ENCODE data around the gene RALGAPA2. TPM values are rescaled to one million over a fixed set of nuclear protein-coding genes. Genes with fewer than 3 reads are reported as not detected.

RALGAPA2 gene
- total RNA-seq, 1 donor = 6.2 TPM

DNA sequence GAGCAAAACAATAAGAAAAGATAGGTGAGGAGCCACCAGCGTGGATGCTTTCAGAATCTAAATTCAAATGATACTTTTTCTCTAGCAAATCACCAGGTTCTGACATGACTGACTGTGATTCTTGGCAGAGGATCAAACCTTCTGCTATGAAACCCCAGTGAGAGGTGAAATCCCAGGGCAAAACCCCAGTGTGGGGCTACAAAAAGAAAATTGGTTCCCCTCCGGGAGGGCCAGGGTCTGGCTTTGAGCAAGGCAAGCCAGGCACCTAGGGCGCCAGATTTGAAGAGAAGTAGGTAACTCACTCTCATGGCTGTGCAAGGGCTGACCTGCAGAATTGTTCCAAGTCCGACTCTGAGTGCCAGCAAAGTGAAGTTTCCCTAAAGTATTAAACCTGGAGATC is 20.2 kb upstream of the RALGAPA2 start:
- TF ChIP-seq, protein P1, sequence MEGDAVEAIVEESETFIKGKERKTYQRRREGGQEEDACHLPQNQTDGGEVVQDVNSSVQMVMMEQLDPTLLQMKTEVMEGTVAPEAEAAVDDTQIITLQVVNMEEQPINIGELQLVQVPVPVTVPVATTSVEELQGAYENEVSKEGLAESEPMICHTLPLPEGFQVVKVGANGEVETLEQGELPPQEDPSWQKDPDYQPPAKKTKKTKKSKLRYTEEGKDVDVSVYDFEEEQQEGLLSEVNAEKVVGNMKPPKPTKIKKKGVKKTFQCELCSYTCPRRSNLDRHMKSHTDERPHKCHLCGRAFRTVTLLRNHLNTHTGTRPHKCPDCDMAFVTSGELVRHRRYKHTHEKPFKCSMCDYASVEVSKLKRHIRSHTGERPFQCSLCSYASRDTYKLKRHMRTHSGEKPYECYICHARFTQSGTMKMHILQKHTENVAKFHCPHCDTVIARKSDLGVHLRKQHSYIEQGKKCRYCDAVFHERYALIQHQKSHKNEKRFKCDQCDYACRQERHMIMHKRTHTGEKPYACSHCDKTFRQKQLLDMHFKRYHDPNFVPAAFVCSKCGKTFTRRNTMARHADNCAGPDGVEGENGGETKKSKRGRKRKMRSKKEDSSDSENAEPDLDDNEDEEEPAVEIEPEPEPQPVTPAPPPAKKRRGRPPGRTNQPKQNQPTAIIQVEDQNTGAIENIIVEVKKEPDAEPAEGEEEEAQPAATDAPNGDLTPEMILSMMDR (IDR thresholded peaks at IDR 0.05; ENCODE audit: extremely low read depth, low read depth, low read length) = no peak
- H4K20me1 ChIP-seq (ENCODE audit: insufficient read depth, low read length) = no peaks in the 10 kb centered on the region
- no peak overlapping the region for H3K4me2 ChIP-seq (ENCODE audit: insufficient read depth, low read length)
- H3K36me3 ChIP-seq (ENCODE audit: insufficient read depth, low read length) = no peaks in the 10 kb centered on the region
- peaks cover 3% of the 10 kb centered on the region for H3K4me1 ChIP-seq (ENCODE audit: insufficient read depth, low read length)
- no peak overlapping the region for H3K4me3 ChIP-seq (ENCODE audit: insufficient read depth, low read length)
- no peak for DNase-seq (ENCODE audit: insufficient read length, low spot score, missing footprints)
- no peaks in the 10 kb centered on the region for H3K79me2 ChIP-seq (ENCODE audit: insufficient read depth, low read length)
- H2AFZ ChIP-seq (ENCODE audit: low read length) = no peak overlapping the region
- no peak overlapping the region for H3K27ac ChIP-seq (ENCODE audit: low read depth, low read length)
- H3K9me3 ChIP-seq (ENCODE audit: low read depth, low read length) = no peaks in the 10 kb centered on the region
- H3K27me3 ChIP-seq (ENCODE audit: insufficient read depth, low read length) = no peaks in the 10 kb centered on the region

DNA sequence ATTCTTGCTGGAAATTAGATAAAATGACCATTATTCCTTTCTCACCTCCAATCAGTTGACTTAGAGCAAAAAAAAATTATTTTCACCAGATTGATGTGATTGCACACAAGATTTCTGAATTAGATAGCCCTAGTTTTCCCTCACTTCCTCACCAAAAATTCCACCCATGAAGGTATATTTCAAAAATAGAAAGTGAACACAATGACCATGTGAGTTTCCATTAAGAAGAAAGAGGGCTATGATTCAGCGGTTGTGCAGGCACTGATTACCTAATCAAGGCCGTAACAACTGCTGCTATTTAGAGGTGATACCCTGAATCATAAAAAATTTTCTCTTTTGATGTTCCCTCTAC is 19.5 kb upstream of the RALGAPA2 start:
- Histone ChIP-seq H2AFZ (ENCODE audit: low read length) (no peak overlapping the region), H3K4me3 (ENCODE audit: insufficient read depth, low read length) (no peak overlapping the region), H3K9me3 (ENCODE audit: low read depth, low read length) (no peaks in the 10 kb centered on the region), H3K27me3 (ENCODE audit: insufficient read depth, low read length) (no peaks in the 10 kb centered on the region), H3K4me1 (ENCODE audit: insufficient read depth, low read length) (peaks cover 3% of the 10 kb centered on the region), H3K79me2 (ENCODE audit: insufficient read depth, low read length) (no peaks in the 10 kb centered on the region), H3K36me3 (ENCODE audit: insufficient read depth, low read length) (no peaks in the 10 kb centered on the region), H3K27ac (ENCODE audit: low read depth, low read length) (no peak overlapping the region), H4K20me1 (ENCODE audit: insufficient read depth, low read length) (no peaks in the 10 kb centered on the region), H3K4me2 (ENCODE audit: insufficient read depth, low read length) (no peak overlapping the region)
- TF ChIP-seq, protein P1 (IDR thresholded peaks at IDR 0.05; ENCODE audit: extremely low read depth, low read depth, low read length) = no peak
- no peak for DNase-seq (ENCODE audit: insufficient read length, low spot score, missing footprints)

DNA sequence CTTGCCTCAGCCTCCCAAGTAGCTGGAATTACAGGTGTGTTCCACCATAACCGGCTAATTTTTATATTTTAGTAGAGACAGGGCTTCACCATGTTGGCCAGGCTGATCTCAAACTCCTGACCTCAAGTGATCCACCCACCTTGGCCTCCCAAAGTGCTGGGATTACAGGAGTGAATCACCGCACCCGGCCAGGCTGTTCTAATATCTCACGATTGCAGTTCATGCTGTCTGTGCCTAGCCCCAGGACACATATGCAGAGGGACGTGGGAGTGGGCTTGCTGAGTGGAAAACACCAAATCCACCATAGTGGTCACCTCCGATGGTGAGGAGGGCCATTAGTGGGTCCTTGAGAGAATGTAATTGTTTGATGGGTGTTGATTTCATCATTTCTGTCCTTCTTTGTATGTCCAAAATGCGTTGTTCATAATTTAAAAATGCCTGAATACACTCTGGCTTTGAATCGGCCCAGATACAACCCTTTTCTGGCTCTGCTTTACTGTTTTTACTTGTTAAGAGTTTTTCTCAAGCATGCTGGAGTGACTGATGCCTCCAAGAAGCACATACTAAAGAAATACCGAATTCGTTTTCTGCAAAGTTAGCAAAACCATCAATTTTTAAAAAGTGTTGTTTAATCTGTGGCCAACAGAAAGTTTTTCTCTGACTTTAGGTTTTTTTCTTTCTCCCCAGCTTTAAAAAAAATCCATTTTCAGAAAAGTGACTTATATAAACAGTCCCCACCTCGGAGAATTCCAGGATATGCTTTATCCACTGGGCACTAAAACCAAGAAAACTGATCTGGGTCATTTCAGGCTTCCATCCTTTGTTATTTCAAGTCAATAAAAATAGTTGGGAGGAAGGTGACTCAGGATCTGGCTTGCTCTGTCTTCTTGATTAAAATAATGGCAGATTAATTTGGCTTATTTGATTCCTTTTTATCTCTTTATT is 18.8 kb upstream of the RALGAPA2 start:
- Histone ChIP-seq H3K27ac (ENCODE audit: low read depth, low read length) (no peak overlapping the region), H3K4me2 (ENCODE audit: insufficient read depth, low read length) (no peak overlapping the region), H3K9me3 (ENCODE audit: low read depth, low read length) (no peaks in the 10 kb centered on the region), H2AFZ (ENCODE audit: low read length) (no peak overlapping the region), H3K36me3 (ENCODE audit: insufficient read depth, low read length) (no peaks in the 10 kb centered on the region), H3K27me3 (ENCODE audit: insufficient read depth, low read length) (no peaks in the 10 kb centered on the region), H3K79me2 (ENCODE audit: insufficient read depth, low read length) (no peaks in the 10 kb centered on the region), H3K4me3 (ENCODE audit: insufficient read depth, low read length) (no peak overlapping the region), H3K4me1 (ENCODE audit: insufficient read depth, low read length) (peaks cover 3% of the 10 kb centered on the region), H4K20me1 (ENCODE audit: insufficient read depth, low read length) (no peaks in the 10 kb centered on the region)
- TF ChIP-seq, protein P1 (IDR thresholded peaks at IDR 0.05; ENCODE audit: extremely low read depth, low read depth, low read length) = no peak
- no peak for DNase-seq (ENCODE audit: insufficient read length, low spot score, missing footprints)

DNA sequence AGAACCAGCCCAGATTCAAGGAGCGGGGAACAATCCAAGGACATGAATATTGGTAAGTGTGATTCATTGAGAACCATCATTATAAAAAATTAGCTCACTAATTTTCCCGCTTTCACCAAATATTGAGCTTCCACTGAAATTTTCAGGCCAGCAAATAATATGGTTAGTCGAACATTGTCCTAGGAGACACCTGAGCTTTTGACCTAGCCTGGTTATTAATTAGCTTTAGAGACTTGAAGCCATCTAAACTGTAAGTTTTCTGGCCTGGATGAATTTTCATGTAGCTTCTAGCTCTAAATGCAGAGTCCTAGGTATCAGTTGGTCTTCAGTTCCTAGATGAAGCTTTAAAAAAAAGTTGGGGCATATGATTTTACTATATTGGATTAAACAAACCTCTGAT is 17.1 kb upstream of the RALGAPA2 start:
- H3K79me2 ChIP-seq (ENCODE audit: insufficient read depth, low read length) = no peaks in the 10 kb centered on the region
- H4K20me1 ChIP-seq (ENCODE audit: insufficient read depth, low read length) = no peaks in the 10 kb centered on the region
- H2AFZ ChIP-seq (ENCODE audit: low read length) = no peak overlapping the region
- peaks cover 3% of the 10 kb centered on the region for H3K4me1 ChIP-seq (ENCODE audit: insufficient read depth, low read length)
- no peak overlapping the region for H3K27ac ChIP-seq (ENCODE audit: low read depth, low read length)
- TF ChIP-seq, protein P1 (IDR thresholded peaks at IDR 0.05; ENCODE audit: extremely low read depth, low read depth, low read length) = no peak
- no peaks in the 10 kb centered on the region for H3K27me3 ChIP-seq (ENCODE audit: insufficient read depth, low read length)
- H3K4me2 ChIP-seq (ENCODE audit: insufficient read depth, low read length) = no peak overlapping the region
- DNase-seq (ENCODE audit: insufficient read length, low spot score, missing footprints) = no peak
- no peaks in the 10 kb centered on the region for H3K36me3 ChIP-seq (ENCODE audit: insufficient read depth, low read length)
- no peak overlapping the region for H3K4me3 ChIP-seq (ENCODE audit: insufficient read depth, low read length)
- H3K9me3 ChIP-seq (ENCODE audit: low read depth, low read length) = no peaks in the 10 kb centered on the region

Measured in osteoblast (primary cell).